Thoracic aorta (tissue), 2 donors: ENCODE measurements around the gene VCAM1. TPM values are rescaled to one million over a fixed set of nuclear protein-coding genes. Genes with fewer than 3 reads are reported as not detected.
"Not testable (repeated sequence)": the region's sequence is repeated elsewhere in the genome, so short reads cannot be mapped to it uniquely, and the experiment has no call there.

Experiments
- ATAC-seq: fragments of 150-250 bp; one replicate; pipeline ENCODE4 v1.8.0; 2017; ENCODE audit warnings: low read depth; ENCODE audit not compliant: insufficient number of reproducible peaks, low FRiP score
- DNase-seq: peaks from one replicate; pipeline ENCODE4 v3.0.0-alpha.2; 2020; ENCODE audit warnings: low spot score
- H3K27ac ChIP-seq, 2 donors: fragments of 200-600 bp; sonication (generic); 1 replicate in 1 of 2; 2 replicates in 1 of 2; pipeline ENCODE4 v1.5.1; 2016; ENCODE audit warnings: mild to moderate bottlenecking in 2 of 2, moderate library complexity in 2 of 2
- H3K27me3 ChIP-seq: fragments of 200-600 bp; sonication (generic); replicated peaks from 2 replicates; pipeline ENCODE4 v1.6.0; 2016; ENCODE audit warnings: mild to moderate bottlenecking; ENCODE audit not compliant: insufficient read depth
- H3K36me3 ChIP-seq: fragments of 200-600 bp; sonication (generic); one replicate; pipeline ENCODE4 v1.5.1; 2016
- H3K4me1 ChIP-seq, 2 donors: fragments of 200-600 bp; sonication (generic); 1 replicate in 1 of 2; 2 replicates in 1 of 2; pipeline versions ENCODE4 v1.5.1 to v1.6.0; 2016; ENCODE audit warnings: low read depth in 2 of 2, mild to moderate bottlenecking in 1 of 2; ENCODE audit not compliant: control insufficient read depth in 1 of 2
- H3K4me3 ChIP-seq: fragments of 200-600 bp; sonication (generic); 2 replicates; pipeline ENCODE4 v1.5.1; 2016; ENCODE audit warnings: mild to moderate bottlenecking
- H3K9me3 ChIP-seq: fragments of 200-600 bp; sonication (generic); 2 replicates; pipeline ENCODE4 v1.5.1; 2016
- total RNA-seq, 2 donors: library from RNA; depleted of rRNA; stranded (reverse); fragments of >200 nt; gene quantifications; one replicate each; pipeline versions ENCODE4 v1.1.0 to v1.2.3, GENCODE V29; 2016
- TF ChIP-seq, protein P1 (sequence below): fragments of 200-600 bp; sonication (generic); IDR thresholded peaks from one replicate; pipeline ENCODE4 v1.5.1; 2019; ENCODE audit warnings: antibody characterized with exemption

The VCAM1 gene
- total RNA-seq, 2 donors from 2014 or later, result 42.4 to 77.6 TPM

- H3K4me1 ChIP-seq, result no peaks in the 10 kb centered on the region
- H3K9me3 ChIP-seq, result no peaks in the 10 kb centered on the region
- no peaks in the 10 kb centered on the region for H3K36me3 ChIP-seq
- H3K27me3 ChIP-seq, result no peaks in the 10 kb centered on the region
- TF ChIP-seq, protein P1, sequence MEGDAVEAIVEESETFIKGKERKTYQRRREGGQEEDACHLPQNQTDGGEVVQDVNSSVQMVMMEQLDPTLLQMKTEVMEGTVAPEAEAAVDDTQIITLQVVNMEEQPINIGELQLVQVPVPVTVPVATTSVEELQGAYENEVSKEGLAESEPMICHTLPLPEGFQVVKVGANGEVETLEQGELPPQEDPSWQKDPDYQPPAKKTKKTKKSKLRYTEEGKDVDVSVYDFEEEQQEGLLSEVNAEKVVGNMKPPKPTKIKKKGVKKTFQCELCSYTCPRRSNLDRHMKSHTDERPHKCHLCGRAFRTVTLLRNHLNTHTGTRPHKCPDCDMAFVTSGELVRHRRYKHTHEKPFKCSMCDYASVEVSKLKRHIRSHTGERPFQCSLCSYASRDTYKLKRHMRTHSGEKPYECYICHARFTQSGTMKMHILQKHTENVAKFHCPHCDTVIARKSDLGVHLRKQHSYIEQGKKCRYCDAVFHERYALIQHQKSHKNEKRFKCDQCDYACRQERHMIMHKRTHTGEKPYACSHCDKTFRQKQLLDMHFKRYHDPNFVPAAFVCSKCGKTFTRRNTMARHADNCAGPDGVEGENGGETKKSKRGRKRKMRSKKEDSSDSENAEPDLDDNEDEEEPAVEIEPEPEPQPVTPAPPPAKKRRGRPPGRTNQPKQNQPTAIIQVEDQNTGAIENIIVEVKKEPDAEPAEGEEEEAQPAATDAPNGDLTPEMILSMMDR, result no peak
- ATAC-seq (no peak), DNase-seq (no peak)
- no peak overlapping the region for H3K27ac ChIP-seq
- H3K4me3 ChIP-seq, result no peak overlapping the region
Observed at GRCh38 chr1:100778748-100779147, 59.2 kb downstream of the VCAM1 start.

- TF ChIP-seq, protein P1, result no peak
- ATAC-seq, result no peak
Observed at GRCh38 chr1:100780814-100781213, 61.3 kb downstream of the VCAM1 start.

GRCh38 chr1:100781728-100782127 lies 62.2 kb downstream of the VCAM1 start:
- not testable (repeated sequence) for H3K9me3 ChIP-seq, H3K27me3 ChIP-seq, ATAC-seq, H3K4me1 ChIP-seq, H3K4me3 ChIP-seq, DNase-seq, H3K36me3 ChIP-seq, H3K27ac ChIP-seq

More at GRCh38 chr1:100780814-100781213, 61.3 kb downstream of the VCAM1 start:
- Histone ChIP-seq H3K9me3 (no peaks in the 10 kb centered on the region), H3K36me3 (no peaks in the 10 kb centered on the region), H3K4me1 (peaks cover 0 to 5% of the 10 kb centered on the region in 2 donors), H3K27me3 (no peaks in the 10 kb centered on the region), H3K4me3 (no peak overlapping the region), H3K27ac (no peak overlapping the region)
- no peak for DNase-seq

DNA sequence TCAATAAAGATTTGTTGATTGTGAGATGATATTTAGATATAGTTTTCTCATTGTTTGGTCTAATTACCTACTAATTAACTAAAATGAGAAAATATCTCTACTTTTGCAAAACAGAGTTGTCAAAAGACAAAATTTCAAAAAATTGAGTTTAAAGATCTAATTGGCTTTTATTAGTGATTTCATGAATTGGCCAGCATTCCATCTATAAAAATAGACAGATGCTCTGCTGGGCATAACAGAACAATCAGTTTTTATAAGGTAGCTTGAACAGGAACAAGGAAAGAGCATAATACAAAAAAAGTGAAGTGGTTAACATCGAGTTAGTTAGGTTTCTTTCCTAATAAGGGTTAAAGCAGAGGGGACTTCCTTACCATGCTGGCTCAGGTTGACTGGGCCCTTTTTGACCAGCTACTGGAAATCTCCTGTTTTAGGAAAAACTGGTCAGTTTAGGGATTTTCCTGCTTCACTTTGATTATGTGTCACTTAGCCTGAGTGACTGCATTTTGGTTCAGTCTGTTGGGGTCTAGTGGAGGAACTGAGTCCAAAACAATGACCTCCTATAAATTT lies 63.0 kb downstream of the VCAM1 start:
- TF ChIP-seq, protein P1, result no peak
- no peaks in the 10 kb centered on the region for H3K9me3 ChIP-seq
- H3K27ac ChIP-seq, result no peak overlapping the region
- peaks cover 0 to 5% of the 10 kb centered on the region in 2 donors for H3K4me1 ChIP-seq
- no peaks in the 10 kb centered on the region for H3K27me3 ChIP-seq
- ATAC-seq, result no peak
- H3K4me3 ChIP-seq, result no peak overlapping the region
- no peak for DNase-seq
- no peaks in the 10 kb centered on the region for H3K36me3 ChIP-seq

GRCh38 chr1:100785470-100786052 lies 66.0 kb downstream of the VCAM1 start:
- ATAC-seq, result no peak
- peaks cover 0 to 5% of the 10 kb centered on the region in 2 donors for H3K4me1 ChIP-seq
- TF ChIP-seq, protein P1, result no peak
- H3K27me3 ChIP-seq, result no peaks in the 10 kb centered on the region
- no peak for DNase-seq
- no peaks in the 10 kb centered on the region for H3K36me3 ChIP-seq
- peak overlapping the region; percentile 58 for H3K4me3 ChIP-seq
- H3K27ac ChIP-seq, result no peak overlapping the region
- H3K9me3 ChIP-seq, result no peaks in the 10 kb centered on the region
